ENCODE results near the gene NCKAP5L.

NCKAP5L gene

DNA sequence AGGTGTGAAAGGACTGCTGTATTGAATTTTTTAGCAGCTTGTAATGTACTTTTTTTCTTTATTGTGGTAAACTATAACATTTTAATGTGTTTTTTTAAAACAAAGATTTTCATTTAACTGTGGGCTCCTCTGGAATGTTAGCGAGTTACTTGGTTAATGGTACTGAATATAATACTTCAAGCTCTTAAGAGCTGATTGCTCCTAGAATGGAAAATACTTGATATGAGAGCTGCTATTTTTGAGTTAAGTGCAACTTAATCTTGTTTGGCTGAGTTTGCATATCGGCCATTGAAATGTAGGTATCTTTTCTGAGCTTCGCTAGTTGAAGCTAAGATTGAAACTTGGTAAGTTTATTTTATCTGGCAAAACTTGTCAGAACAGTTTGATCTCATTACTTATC lies 79.4 kb downstream of the NCKAP5L start:
- peak overlapping the region; percentile 11 for H3K4me3 Mint-ChIP-seq
- no peaks in the 10 kb centered on the region for H3K9me3 Mint-ChIP-seq

DNA sequence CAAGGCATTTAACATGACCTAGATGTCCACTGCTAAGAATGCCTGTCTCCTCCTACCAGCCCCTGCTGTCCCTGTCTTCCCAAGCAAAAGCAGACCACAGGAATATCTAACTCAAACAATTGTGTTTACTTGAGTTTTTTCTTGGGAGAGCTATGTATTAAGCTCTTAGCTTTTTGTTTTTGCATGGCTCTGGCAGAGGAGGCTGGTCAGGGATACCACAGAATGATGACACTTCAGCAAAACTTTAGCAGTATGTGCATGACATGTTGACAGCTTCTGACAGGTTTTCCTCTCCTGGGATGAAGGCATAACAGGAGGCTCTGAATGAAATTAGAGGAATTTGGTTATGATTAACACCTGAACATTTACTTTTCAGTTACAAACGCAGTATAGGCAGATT lies 79.9 kb downstream of the NCKAP5L start:
- Mint-ChIP-seq H3K27ac (no peak overlapping the region), H3K36me3 (peaks cover 14% of the 10 kb centered on the region), H3K4me3 (no peak overlapping the region), H3K4me1 (peaks cover 37% of the 10 kb centered on the region), H3K9me3 (no peaks in the 10 kb centered on the region), H3K27me3 (no peaks in the 10 kb centered on the region)
- ATAC-seq (ENCODE audit: low read depth) (no peak), DNase-seq (ENCODE audit: low spot score in 2 of 2) (no peak)

More for the DNA sequence above, 79.4 kb downstream of the NCKAP5L start:
- Mint-ChIP-seq H3K36me3 (peaks cover 15% of the 10 kb centered on the region), H3K27me3 (no peaks in the 10 kb centered on the region), H3K27ac (peak overlapping the region; percentile 20), H3K4me1 (peaks cover 37% of the 10 kb centered on the region)
- ATAC-seq (ENCODE audit: low read depth): no peak
- no peak for DNase-seq (ENCODE audit: low spot score in 2 of 2)

DNA sequence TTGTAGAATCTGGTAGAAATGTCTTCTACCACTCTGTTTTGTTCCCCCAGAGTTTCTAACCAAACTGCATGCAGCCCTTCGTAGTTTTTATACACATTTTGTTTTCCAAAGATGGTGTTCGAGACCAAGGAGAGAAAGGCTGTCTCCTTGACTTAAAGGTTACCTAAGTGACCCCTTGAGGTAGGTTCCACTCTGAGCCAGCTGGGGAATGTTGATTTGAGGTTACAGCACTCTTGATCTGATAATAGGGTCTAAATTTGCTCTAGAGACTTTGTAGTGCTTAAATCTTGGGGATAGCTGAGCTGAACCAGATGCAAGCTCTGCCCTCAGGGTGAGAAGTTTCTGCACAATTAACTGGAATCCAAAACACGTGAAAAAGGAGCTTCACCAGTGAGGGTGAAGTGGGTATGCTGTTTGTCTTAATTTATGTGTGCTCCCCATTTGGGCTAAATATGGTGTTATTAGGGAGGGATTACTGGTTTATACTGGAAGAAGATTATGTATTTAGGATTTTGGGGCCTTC lies 83.8 kb downstream of the NCKAP5L start:
- no peaks in the 10 kb centered on the region for H3K27me3 Mint-ChIP-seq
- DNase-seq (ENCODE audit: low spot score in 2 of 2): no peak
- peaks cover 31% of the 10 kb centered on the region for H3K4me1 Mint-ChIP-seq
- H3K27ac Mint-ChIP-seq: peak overlapping the region; percentile 2
- no peak for ATAC-seq (ENCODE audit: low read depth)
- no peaks in the 10 kb centered on the region for H3K9me3 Mint-ChIP-seq
- no peak overlapping the region for H3K4me3 Mint-ChIP-seq
- peaks cover 10% of the 10 kb centered on the region for H3K36me3 Mint-ChIP-seq

DNA sequence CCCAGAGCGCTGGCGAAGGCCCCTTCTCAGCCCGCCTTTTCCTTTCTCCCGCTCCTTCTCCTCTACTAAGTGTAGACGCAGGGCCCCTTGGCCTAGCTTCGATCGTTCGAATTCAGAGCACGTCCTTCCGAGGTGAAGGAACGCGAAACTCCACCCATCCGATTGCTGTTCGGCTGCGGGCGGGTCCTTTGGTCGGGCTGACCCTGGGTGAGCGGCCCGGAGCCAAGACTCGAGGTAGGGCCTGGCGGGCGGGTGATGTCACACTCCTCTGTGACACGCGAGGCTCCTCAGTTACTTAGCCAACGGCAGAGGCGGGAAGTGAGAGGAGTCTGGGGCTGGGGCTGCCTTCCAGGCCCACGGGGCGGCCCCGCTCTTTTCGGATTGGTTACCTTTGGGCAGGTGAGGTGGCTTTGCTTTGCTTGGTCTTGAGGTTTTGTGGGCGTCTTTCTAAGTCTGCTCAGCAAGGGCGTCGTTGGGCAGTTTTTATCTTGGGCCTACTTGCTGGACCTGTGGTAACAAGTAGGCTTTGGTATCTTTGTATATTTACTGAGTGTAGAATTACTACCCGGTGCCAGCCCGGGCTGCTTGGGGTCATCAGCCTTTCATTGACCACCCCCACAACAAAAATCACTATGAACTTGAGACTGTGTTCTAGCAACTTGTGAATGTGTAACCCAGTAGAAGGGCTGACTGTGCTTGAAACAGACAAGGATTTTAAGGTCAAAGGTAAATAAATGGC lies 86.2 kb downstream of the NCKAP5L start:
- Mint-ChIP-seq H3K4me3 (peak overlapping the region; percentile 92), H3K9me3 (no peaks in the 10 kb centered on the region), H3K27me3 (no peaks in the 10 kb centered on the region), H3K36me3 (peaks cover 10% of the 10 kb centered on the region), H3K4me1 (peaks cover 25% of the 10 kb centered on the region), H3K27ac (peak overlapping the region; percentile 95)
- DNase-seq (ENCODE audit: low spot score in 2 of 2) (peak; percentile 82 to 83), ATAC-seq (ENCODE audit: low read depth) (peak; percentile 65)
